ENCODE data around the gene GATAD1. TPM values are rescaled to one million over a fixed set of nuclear protein-coding genes. Genes with fewer than 3 reads are reported as not detected.

The GATAD1 gene
- total RNA-seq, 2 donors from 2014 or later, result 47.8 to 69.8 TPM

DNA sequence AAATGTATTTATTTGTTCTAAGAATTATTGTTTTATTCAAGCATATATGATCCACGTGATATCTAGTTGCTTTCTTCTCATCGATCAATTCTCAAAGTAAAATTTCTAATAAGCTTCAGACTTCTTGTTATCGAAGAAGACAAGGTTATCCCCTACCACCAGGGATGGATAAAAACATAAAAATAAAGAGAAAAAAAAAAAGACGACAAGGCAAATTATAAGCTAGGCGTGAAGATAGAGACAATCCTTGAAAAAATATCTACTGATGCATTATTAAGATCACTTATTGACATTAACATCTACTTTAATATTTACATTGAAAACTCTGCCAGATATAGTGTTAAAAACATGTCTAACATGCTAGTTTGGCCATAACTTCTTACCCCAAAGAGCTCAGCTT lies 61.7 kb downstream of the GATAD1 start:
- Mint-ChIP-seq H3K4me3 (no peak overlapping the region), H3K4me1 (no peaks in the 10 kb centered on the region), H3K36me3 (ENCODE audit: low read depth) (peaks cover 30% of the 10 kb centered on the region), H3K9me3 (no peaks in the 10 kb centered on the region), H3K27ac (no peak overlapping the region), H3K27me3 (ENCODE audit: insufficient read depth) (no peaks in the 10 kb centered on the region)
- WGBS, 2 experiments (ENCODE audit: insufficient coverage in 1 of 2, insufficient read length in 1 of 2), result 95% methylated on average over 3 of the region's 5 CpGs; no CpG with 5 or more reads in 1 of the 2 experiments
- Histone ChIP-seq H3K27me3 (ENCODE audit: control insufficient read depth, insufficient read depth, low read length, poor library complexity, severe bottlenecking) (no peaks in the 10 kb centered on the region), H3K4me3 (ENCODE audit: low read length) (no peak overlapping the region), H3K9me3 (ENCODE audit: control insufficient read depth, low read length) (no peaks in the 10 kb centered on the region), H3K27ac (ENCODE audit: low read depth, low read length) (no peak overlapping the region), H3K4me1 (ENCODE audit: control insufficient read depth, insufficient read depth, low read length) (no peaks in the 10 kb centered on the region), H3K36me3 (ENCODE audit: control insufficient read depth, insufficient read depth, low read length) (peaks cover 52% of the 10 kb centered on the region), H3K9ac (ENCODE audit: extremely low read depth, low read length, poor library complexity, severe bottlenecking) (no peak overlapping the region)
- DNase-seq, result no peak
- TF ChIP-seq, protein P1, sequence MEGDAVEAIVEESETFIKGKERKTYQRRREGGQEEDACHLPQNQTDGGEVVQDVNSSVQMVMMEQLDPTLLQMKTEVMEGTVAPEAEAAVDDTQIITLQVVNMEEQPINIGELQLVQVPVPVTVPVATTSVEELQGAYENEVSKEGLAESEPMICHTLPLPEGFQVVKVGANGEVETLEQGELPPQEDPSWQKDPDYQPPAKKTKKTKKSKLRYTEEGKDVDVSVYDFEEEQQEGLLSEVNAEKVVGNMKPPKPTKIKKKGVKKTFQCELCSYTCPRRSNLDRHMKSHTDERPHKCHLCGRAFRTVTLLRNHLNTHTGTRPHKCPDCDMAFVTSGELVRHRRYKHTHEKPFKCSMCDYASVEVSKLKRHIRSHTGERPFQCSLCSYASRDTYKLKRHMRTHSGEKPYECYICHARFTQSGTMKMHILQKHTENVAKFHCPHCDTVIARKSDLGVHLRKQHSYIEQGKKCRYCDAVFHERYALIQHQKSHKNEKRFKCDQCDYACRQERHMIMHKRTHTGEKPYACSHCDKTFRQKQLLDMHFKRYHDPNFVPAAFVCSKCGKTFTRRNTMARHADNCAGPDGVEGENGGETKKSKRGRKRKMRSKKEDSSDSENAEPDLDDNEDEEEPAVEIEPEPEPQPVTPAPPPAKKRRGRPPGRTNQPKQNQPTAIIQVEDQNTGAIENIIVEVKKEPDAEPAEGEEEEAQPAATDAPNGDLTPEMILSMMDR (conservative IDR thresholded peaks at IDR 0.05), result no peak

Other genes with a start within 250 kb of the GATAD1 start
- 10 to 100 TPM; 33.9 to 36.4 TPM for gene KRIT1, start 201.6 kb upstream of the GATAD1 start, total RNA-seq
- gene ANKIB1, start 201.5 kb upstream of the GATAD1 start, total RNA-seq, result 10 to 100 TPM; 51.4 to 60.7 TPM
- 1 to 10 TPM; 1.6 to 2.2 TPM for gene ERVW-1, start 30.5 kb downstream of the GATAD1 start, total RNA-seq
- 10 to 100 TPM; 26.1 to 34.0 TPM for gene PEX1, start 81.0 kb downstream of the GATAD1 start, total RNA-seq
- gene RBM48, start 81.3 kb downstream of the GATAD1 start, total RNA-seq, result 10 to 100 TPM; 11.4 to 11.9 TPM
- 10 to 100 TPM; 35.9 to 38.2 TPM for gene FAM133B, start 142.9 kb downstream of the GATAD1 start, total RNA-seq